ENCODE measurements around the gene PKN1.
A peak's percentile ranks its signal among the peaks of the same experiment; 100 is the strongest.

The PKN1 gene

GRCh38 chr19:14407605-14408484 is 25.3 kb upstream of the PKN1 start:
- no peak for DNase-seq

- no peak for DNase-seq
Measured at GRCh38 chr19:14408491-14409145, 24.5 kb upstream of the PKN1 start.

GRCh38 chr19:14409146-14410023 is 23.7 kb upstream of the PKN1 start:
- DNase-seq, result no peak

GRCh38 chr19:14410091-14411051 is 22.7 kb upstream of the PKN1 start:
- DNase-seq, result peak; percentile 62

GRCh38 chr19:14411161-14411937 is 21.8 kb upstream of the PKN1 start:
- DNase-seq, result no peak

- no peak for DNase-seq
Measured at GRCh38 chr19:14411938-14412245, 21.2 kb upstream of the PKN1 start.

- DNase-seq, result no peak
Measured at GRCh38 chr19:14412324-14412995, 20.6 kb upstream of the PKN1 start.

- no peak for DNase-seq
Measured at GRCh38 chr19:14412996-14413692, 20.0 kb upstream of the PKN1 start.

GRCh38 chr19:14413693-14414181 is 19.4 kb upstream of the PKN1 start:
- DNase-seq, result no peak

- no peak for DNase-seq
Measured at GRCh38 chr19:14414926-14415690, 18.0 kb upstream of the PKN1 start.

GRCh38 chr19:14416817-14417231 is 16.3 kb upstream of the PKN1 start:
- no peak for DNase-seq

GRCh38 chr19:14418856-14419105 is 14.3 kb upstream of the PKN1 start:
- peak; percentile 88 for DNase-seq

GRCh38 chr19:14419106-14419813 is 13.8 kb upstream of the PKN1 start, which contains the start of gene DDX39A:
TSS of gene DDX39A (minus strand) at chr19:14419341. CDS start at chr19:14413220, 6,121 bp downstream.
- peak; percentile 99 for DNase-seq

GRCh38 chr19:14425696-14426138 is 7.4 kb upstream of the PKN1 start:
- DNase-seq, result no peak

- DNase-seq, result no peak
Measured at GRCh38 chr19:14427461-14427860, 5.6 kb upstream of the PKN1 start.

GRCh38 chr19:14428882-14429416 is 4.2 kb upstream of the PKN1 start:
- no peak for DNase-seq

- no peak for DNase-seq
Measured at GRCh38 chr19:14430712-14431111, 2.4 kb upstream of the PKN1 start.
